Bronchial epithelial cell (primary cell): Measurements from ENCODE around the gene ATP6V1F. TPM values are rescaled to one million over a fixed set of nuclear protein-coding genes. Genes with fewer than 3 reads are reported as not detected.

ENCODE experiments used
- DNase-seq: peaks from one replicate; pipeline ENCODE4 v3.0.0-alpha.2; 2010; ENCODE audit warnings: low read depth
- FAIRE-seq: peaks from 2 replicates; lab custom pipeline; 2011; peaks lifted over from hg19 to GRCh38; lab: Jason Lieb, UNC
- H3K27me3 ChIP-seq: 2 replicates; pipeline ENCODE4 v1.5.1; 2011; ENCODE audit warnings: low read length; ENCODE audit not compliant: control insufficient read depth, insufficient read depth
- H3K36me3 ChIP-seq: 2 replicates; pipeline ENCODE4 v1.5.1; 2011; ENCODE audit warnings: low read length; ENCODE audit not compliant: control insufficient read depth, insufficient read depth
- H3K4me3 ChIP-seq: 2 replicates; pipeline ENCODE4 v1.5.1; 2011; ENCODE audit warnings: mild to moderate bottlenecking, low read depth, low read length, control low read depth
- CTCF ChIP-seq: IDR thresholded peaks from 2 replicates; pipeline ENCODE4 v1.5.1; 2011; ENCODE audit warnings: mild to moderate bottlenecking, moderate library complexity, low read length, control low read depth, inconsistent platforms; ENCODE audit not compliant: insufficient read depth, severe bottlenecking
- total RNA-seq: library from RNA; depleted of rRNA; stranded (reverse); fragments of >200 nt; gene quantifications from 2 replicates; pipeline ENCODE4 v1.2.1, GENCODE V29; 2014

The ATP6V1F gene
- total RNA-seq, 1 donor from 2014 or later = 108 TPM

- Histone ChIP-seq H3K36me3 (no peaks in the 10 kb centered on the region), H3K4me3 (no peak overlapping the region), H3K27me3 (no peaks in the 10 kb centered on the region)
- DNase-seq = no peak
- FAIRE-seq = no peak
- TF ChIP-seq CTCF = no peak
Observed at GRCh38 chr7:128855559-128855958, 7.1 kb upstream of the ATP6V1F start.

DNA sequence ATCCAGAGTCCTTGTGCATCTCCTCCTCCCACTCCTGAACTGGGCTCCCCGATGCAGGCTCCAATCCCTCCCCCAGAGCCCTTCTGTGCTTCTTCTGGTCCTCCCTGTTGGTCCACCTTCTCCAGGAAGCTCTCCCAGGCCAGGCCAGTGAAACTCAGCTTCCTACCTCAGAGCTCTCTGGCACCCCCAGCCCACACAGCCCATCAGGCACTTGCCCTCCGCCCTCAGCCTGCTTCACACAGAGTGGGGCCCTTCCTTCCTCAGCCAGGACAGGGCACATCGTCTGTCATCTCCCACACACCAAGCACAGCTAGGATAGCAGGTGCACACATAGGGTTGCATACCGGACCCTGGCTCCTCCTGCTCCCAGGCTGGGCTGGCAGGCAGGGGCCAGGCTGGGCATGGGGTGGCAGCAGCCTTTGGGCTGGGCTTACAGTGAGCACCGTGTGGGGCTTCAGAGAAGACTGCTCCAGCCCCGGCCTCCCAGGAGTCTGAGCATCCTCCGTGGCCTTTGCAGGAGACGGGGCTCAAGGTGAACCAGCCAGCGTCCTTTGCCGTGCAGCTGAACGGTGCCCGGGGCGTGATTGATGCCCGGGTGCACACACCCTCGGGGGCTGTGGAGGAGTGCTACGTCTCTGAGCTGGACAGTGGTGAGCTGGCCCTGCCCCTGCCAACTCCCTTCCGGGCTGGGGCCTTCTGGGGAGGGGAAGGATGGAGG lies 6.5 kb upstream of the ATP6V1F start:
- TF ChIP-seq CTCF = no peak
- DNase-seq (no peak), FAIRE-seq (no peak)
- H3K4me3 ChIP-seq = no peak overlapping the region
- no peaks in the 10 kb centered on the region for H3K27me3 ChIP-seq
- no peaks in the 10 kb centered on the region for H3K36me3 ChIP-seq

GRCh38 chr7:128858380-128859231 lies 4.0 kb upstream of the ATP6V1F start:
- no peak for FAIRE-seq
- no peak for DNase-seq
- Histone ChIP-seq H3K4me3 (no peak overlapping the region), H3K36me3 (no peaks in the 10 kb centered on the region), H3K27me3 (no peaks in the 10 kb centered on the region)
- no peak for TF ChIP-seq CTCF

GRCh38 chr7:128859232-128860157 lies 3.2 kb upstream of the ATP6V1F start:
- no peak overlapping the region for H3K4me3 ChIP-seq
- no peak for TF ChIP-seq CTCF
- no peaks in the 10 kb centered on the region for H3K36me3 ChIP-seq
- FAIRE-seq (no peak), DNase-seq (no peak)
- no peaks in the 10 kb centered on the region for H3K27me3 ChIP-seq

GRCh38 chr7:128860158-128861073 lies 2.2 kb upstream of the ATP6V1F start:
- Histone ChIP-seq H3K27me3 (no peaks in the 10 kb centered on the region), H3K4me3 (no peak overlapping the region), H3K36me3 (peaks cover 6% of the 10 kb centered on the region)
- peak; percentile 22 for TF ChIP-seq CTCF
- FAIRE-seq (no peak), DNase-seq (peak; percentile 10)
